Femur (tissue), 1 donor: Measurements from ENCODE around the gene NME3.

Experiments
- DNase-seq: peaks from one replicate; pipeline ENCODE4 v3.0.0-alpha.2; 2017

NME3 gene

DNA sequence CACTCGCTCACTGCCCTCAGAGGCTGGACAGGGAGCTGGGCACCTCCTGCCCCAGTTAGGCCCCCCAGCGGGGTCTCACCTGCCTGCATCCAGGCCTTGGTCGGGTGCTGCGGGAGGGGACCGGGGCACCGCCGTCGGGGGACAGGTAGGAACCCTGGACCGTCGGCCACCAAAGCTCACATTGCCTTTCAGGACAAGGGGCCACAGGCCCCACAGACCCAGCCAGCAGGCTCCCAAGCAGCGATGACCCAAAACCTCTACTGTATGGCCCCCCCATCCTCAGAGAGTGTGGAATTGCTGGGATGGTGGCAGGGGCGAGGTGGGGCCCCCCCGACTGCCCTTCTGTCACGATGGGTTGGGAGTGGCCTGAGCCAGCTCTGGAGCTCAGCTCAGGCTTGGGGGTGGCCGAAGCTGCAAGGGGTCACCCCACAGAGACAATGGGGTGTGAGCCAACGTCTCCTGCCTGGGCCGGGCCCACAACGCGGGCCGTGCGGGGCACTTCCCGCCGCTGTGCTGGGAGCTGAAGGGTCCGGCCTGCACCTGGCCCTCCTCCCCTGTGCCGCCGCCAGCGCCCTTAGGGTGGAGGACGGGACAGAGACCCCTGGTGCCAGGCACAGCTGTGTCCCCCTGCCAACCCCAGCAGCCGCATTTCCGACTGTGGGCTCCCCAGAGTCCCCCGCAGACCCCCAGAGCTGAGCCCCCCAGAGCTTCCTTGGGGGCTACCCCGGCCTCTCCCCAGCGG is 21.7 kb upstream of the NME3 start:
- DNase-seq, result no peak

DNA sequence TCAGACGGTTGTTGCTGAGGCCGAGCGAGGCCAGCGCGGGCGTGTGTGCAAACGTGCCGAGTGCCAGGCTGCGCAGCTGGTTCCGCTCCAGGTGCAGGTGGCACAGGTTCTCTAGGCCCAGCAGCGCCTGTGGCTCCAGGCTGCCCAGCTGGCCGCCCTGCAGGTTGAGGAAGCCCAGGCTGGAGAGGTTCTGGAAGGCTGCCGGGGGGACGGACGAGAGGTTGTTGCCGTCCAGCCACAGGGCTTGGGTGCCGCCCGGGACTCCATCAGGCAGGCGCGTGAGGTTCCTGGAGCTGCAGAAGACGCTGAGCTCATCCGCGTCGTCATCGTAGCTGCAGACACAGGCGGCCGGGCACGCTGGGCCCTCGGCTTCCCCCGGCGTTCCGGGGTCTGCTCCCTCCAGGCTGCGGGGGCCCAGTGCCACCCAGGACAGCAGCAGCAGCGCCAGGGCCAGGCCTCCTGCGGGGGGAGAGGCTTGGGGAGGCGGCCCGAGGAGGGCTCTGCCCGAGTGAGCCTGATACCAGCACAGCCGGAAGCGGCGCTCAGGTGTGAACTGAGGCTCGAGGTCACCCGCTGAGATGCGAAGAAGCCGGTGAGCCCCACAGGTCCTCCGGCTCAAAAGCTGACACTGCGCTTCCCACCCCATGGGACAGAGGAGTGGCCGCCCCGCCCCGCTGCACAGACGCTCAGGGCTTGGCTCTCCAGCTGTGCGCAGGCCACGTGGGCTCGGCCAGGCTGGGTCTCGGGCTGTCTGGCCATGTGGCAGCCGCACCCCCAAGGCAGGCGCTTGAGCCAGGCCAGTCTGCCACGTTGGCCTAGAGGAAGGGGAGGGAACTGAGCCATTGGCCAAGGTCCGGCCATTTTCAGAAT is 20.8 kb upstream of the NME3 start:
- no peak for DNase-seq

DNA sequence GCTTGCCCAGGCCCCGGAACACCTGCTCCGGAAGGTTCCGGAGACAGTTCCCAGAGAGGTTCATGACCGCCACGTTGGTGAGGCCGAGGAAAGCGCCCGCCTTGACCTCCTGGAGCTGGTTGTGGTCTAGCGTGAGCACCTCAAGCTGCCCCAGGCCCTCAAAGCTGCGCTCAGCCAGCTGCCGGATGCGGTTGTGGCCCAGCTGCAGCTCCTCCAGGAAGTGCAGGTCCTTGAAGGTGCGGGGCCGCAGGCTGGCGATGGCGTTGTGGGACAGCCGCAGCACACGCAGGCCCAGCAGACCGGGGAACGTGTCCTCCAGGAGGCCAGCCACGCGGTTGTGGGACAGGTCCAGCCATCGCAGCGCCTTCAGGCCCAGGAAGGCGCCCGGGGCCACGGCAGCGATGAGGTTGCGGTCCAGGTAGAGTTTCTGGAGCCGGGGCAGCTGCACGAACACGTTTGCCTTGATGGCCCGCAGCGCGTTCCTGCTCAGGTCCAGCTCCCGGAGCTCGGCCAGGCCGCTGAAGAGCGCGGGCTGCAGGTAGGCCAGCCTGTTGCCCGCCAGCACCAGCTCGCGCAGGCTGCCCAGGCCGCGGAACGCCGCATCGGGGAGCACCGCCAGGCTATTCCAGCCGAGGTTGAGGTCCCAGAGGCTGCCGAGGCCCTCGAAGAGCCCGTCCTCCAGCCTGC is 20.1 kb upstream of the NME3 start:
- no peak for DNase-seq

DNA sequence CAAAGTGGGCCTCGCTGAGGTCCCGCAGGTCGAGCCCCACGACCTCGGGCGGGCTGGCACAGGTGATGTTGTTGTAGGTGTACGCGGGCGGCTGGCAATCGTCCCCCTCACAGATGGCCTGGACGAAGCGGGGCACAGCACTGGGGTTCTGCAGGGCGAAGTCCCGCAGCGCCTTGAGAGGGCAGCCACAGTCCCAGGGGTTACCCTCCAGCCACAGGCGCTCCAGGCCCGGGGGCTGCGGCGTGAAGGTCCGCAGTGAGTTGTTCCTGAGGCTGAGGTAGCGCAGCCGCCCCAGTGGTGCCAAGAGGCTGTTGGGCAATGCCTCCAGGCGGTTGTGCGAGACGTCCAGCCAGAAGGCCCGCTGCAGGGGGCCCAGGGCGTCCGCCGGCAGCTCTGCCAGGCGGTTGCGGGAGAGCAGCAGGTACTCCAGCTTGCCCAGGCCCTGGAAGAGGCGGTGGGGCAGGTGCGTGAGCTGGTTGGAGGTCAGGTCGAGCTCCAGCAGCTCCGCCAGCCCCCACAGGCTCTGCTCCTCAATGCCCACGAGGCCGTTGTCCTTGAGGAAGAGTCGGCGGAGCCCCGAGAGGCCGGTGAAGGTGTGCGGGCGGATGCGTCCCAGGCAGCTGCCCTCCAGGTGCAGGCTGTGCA is 19.4 kb upstream of the NME3 start:
- DNase-seq, result no peak

DNA sequence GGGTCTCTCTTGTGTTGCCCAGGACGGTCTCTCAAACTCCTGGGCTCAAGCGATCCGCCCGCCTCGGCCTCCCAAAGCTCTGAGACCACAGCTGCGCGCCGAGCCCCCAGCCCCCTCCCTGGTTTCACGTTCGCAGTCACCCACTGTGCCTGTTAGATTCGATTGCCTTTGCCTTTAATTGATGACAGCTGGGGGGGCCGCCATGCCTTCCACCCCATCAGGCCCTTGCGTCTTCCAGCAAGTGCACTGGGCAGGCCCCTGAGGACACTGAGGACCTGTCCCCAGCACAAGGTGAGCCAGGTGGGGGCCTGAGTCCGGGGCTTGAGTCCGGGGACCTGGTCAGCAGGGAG is 18.9 kb upstream of the NME3 start:
- no peak for DNase-seq

DNA sequence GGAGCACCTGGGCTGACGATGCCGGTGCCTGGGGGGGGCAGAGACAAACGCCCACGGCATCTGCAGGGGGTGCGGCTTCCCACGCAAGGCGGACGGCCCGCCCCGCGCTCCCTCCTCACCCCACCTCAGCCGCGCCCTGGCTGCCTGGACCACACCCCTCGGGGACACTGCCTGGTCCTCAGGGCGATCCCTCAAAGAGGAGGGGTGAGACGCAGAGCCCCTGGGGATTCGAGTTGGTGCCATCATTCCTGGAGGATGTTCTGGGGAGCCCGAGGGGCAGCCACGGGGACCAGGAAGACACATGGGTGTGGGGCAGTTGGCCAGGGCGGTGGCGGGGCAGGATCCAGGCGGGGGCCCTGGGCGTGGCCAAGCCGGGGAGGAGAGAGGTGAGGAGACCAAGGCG is 18.3 kb upstream of the NME3 start:
- peak; percentile 25 for DNase-seq

DNA sequence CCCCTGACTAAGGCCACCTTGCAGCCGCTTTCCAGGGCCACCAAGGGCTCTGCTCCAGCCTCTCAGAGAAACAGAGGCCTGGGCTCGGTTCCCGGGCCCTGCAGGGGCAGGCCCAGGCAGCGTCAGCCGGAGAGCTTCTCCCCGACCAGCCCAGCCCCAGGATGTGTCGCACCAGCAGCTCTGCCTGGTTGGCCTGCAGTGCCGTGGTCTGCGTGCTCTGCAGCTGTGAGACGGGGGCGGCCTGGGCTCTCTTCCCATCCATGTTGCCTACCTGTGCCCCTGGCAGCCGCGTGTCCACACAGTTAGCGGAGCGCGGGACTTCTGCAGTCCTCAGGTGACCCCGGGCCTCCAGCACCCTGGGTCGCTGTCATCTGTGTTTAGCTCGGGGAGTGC is 17.4 kb upstream of the NME3 start:
- DNase-seq, result peak; percentile 35

DNA sequence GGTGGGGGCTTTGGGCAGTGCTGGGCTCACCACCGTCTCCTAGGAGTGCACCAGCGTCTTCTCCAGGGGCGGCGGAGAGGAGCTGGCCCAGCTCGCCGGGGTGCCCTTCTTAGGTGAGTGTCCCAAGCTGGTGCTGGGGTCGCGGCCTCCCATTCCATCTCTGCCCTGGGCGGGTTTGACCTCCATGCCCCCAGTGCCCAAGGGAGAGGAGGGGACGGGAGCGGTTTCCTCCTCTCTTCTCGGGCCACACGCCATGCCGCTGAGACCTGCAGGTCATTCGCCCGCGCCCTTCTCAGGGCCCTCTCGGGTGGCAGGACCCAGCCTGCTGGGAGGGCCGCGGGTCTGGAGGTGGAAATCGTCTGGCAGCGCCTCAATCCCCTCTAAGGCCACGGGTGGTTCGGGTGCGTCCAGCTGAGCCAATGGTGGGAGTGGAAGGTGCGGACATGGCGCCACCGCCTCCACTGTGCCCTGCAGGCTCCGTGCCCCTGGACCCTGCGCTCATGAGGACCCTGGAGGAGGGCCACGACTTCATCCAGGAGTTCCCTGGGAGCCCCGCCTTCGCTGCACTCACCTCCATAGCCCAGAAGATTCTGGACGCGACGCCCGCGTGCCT is 16.9 kb upstream of the NME3 start:
- DNase-seq, result peak; percentile 16

DNA sequence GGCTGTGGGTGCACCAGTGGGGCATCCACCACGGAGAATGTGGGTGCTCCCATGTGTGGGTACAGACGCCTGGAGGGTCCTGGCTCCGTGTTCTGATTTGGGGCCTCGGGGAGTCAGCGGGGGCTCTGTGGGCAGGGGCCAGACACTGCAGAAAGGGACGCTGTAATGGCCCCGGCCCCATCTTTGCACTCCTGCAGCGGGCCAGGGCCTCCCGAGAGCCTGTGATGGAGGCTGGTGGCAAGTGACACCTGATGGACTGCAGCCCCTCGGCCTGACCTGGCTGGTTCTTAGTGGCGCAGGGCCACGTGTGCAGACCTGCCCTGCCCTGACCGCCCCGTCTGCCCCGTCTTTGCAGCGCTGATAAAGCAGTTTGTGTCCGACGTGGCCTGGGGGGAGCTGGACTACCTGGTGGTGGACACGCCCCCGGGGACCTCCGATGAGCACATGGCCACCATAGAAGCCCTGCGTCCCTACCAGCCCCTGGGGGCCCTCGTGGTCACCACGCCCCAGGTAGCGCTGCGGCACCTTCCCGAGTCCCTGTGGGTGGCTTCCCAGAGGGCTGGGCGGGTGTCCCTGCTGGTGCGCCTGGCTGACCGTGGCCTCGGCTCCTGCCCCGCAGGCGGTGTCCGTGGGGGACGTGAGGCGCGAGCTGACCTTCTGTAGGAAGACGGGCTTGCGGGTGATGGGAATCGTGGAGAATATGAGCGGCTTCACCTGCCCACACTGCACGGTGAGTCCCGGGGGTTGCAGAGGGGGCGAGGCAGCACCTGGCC is 16.2 kb upstream of the NME3 start:
- peak; percentile 18 for DNase-seq

DNA sequence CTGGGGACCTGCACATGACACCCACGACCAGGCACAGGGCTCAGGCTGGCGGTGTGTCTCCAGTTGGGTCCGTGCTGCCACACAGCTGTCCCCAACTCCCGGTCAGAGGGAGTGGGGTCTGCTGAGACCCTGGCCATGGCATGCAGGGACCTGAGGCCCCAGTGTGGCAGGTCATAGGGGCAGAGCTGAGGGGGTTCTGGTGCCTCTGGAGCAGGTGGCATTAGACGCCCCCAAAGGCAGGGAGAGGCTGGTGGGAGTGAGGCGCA is 15.6 kb upstream of the NME3 start:
- DNase-seq, result no peak

DNA sequence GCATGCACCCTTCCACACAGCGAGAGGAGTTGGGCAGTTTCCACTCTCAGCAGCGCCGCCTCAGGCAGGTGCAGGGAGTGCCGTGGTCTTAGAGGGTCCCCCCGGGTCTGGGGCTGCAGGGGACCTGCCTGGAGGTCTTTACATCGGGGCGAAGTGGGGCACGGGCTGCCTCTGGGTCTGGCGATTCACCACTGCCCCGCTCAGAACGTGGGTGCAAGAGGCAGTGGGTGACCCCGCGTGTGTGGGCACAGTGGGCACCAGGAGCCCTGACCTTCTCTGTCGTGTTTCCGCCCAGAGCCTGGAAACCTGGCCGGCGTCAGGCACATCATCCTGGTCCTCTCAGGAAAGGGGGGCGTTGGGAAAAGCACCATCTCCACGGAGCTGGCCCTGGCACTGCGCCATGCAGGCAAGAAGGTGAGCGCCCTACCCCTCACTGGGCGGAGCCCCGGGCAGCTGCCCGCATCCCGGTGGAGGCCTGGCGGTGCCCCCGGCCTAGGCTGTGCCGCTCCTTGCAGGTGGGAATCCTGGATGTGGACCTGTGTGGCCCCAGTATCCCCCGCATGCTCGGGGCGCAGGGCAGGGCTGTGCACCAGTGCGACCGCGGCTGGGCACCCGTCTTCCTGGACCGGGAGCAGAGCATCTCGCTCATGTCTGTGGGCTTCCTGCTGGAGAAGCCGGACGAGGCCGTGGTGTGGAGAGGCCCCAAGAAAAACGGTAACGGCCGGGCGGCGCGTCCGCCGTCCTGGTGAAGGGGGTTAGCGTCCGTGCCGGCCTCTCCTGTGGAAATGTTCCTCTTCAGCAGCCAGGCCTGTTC is 15.1 kb upstream of the NME3 start:
- peak; percentile 17 for DNase-seq

DNA sequence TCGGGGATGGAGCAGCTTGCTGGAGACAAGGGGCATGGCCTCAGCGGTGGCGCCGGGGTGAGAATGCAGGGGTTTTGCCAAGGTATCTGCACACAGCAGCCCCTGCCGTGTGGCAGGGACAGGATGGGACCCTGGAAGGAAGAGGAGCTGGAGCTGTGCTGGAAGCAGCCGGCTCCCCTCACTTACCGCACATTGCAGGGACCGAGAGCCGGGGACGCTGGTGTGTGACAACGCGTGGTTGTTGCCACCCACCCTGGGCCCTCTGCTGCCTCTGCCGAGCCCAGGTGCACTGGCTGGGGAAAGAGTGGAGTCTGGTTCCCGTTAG is 14.5 kb upstream of the NME3 start:
- no peak for DNase-seq

DNA sequence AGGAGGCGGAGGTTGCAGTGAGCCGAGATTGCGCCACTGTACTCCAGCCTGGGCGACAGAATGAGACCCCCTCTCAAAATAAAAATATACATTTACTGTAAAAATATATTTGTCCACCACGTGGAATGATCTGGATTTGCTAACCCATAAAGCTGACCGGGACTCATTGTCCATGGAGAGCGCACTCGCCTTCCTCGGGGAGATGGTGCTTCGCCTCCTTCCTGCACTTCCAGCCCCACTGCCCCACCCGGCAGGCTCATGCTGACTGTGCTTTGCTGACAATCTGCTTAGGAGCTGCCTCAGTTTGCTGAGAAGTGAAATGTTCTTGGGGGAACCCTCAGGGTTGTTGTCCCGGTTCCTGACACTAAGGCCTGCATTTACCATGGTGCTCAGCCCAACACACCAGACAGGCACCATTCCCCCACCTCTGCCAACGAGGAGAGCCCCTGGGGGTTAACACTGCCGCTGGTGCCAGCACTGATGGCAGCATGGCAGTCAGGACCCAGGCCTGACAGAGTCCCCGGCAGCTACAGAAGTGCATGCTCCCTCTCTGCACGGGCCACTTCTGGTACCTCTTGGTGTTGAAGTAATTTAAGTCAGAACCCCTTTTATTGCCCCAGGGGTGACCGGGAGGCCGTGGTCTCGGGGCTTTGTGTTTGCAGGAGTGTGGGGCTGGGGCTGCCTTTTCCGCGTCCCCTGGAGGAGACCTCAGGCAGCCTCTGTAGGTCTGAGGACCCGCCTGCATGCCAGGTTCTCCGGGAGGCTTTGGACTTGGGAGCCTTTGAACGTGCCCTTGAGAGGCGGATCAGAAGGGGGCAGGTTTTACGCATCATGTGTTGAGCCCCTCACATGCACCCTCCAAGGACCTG is 13.9 kb upstream of the NME3 start:
- no peak for DNase-seq

DNA sequence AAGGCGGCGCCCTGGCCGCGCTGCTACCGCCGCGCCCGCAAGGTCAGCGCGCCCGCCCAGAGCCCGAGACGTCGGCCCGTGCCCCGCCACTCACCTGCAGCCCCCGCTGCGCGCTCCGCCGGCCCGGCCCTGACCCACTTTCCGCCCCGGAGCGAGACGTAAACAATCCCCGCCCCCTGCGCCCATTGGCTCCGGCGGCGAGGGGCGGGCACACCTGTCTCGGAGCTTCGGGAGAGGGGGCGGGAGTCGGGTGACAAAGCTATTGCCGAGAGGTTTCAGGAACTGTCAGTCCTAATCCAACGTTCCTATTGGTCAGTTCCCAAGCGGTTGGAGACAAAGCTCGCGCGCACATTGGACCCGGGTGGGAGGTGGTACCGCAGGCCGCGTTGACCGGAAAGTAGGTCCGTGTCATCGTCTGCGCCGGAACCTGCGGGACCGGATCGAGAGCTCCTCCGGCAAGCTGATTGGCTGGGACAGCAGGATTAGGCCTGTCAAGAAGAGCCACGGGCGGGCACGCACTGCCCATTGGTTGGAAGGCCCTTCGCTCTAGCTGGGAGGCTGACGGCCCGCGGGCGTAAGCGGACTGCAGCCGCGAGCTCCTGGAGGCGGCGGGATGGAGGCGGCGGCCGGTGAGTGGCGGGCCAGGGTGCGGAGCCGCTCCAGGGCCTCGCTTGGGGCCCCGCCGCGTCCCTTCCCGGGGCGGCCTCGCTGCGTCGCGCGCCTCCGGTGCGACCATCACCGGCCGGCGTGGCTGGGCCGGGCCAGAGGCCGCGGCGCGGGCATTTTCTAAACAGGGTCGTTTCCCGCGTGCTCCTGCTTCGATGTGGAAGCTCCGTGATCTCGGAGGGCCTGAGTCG is 11.3 kb upstream of the NME3 start, which contains the start of the genes NUBP2 and SPSB3:
Gene NUBP2 (plus strand): TSS at position 553 of the 857 bp plus-strand sequence. CDS start 61 bp downstream, at position 614.
Gene SPSB3 (minus strand): TSS at position 164 of the 857 bp plus-strand sequence. CDS start 1,088 bp downstream, outside the sequence.
- peak; percentile 100 for DNase-seq

DNA sequence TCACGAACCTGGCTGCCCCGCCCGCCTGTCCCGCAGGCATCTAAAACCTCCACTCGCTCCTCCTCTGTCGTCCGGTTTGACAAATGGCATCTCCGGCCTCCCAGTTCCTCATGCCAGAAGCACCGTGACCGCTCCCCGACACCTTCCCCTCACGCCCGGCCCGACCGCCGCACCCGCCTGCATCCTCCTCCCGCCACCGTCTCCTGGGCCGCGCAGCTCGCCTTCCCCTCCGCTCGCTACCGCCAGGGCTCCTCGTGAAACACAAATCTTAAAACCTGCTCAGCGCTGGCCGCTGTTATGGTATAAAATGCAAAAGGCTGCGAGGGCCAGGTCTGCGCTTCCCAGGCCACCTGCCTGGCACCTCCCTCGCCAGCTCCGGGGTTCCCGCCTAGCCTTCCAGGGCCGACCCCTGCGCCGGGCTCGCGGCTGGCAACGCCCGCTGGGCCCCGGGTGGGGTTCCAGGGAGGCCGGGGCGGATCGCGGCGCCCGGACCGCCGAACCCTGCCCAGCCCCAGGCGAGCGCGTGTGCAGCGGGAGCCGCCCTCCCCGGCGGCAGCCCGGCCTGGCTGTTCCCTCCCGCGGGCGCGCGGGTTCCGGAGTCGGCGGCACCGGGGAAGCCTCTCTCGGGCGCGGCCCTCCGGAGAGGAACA is 10.5 kb upstream of the NME3 start:
- DNase-seq, result no peak

DNA sequence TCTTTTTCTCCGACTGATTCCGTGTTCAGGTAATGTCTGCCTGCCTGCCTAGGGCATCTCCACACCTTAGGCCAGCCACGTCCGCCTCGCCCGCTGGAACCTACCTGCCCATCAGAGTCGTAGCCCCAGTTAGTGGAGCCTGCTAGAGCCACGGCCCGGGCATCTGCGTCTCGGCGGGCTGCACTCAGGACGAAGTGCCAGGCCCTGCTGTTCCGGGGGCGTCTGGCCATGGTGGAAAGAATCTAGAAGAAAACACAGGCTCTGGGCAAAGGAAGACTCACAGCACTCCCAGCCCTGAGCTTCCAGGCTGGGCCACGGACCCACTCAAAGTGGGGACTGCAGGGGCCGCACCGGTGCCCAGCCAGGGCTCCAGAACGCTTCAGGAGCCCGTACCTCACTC is 9.9 kb upstream of the NME3 start:
- DNase-seq, result no peak

DNA sequence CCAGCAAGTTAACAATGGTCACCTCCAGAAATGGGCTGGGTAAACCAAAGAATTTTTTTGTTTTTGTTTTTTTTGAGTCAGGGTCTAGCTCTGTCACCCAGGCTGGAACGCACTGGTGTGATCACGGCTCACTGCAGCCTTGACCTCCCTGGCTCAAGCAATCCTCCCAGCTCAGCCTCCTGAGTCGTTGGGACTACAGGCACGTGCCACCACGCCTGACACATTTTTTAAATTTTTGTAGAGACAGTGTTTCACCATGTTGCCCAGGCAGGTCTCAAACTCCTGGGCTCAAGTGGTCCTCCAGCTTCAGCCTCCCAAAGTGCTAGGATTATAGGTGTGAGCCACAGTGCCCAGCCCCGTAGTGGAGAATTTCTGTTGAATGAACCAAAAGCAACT is 9.3 kb upstream of the NME3 start:
- no peak for DNase-seq
